HG02588 (cell line): ENCODE data around the gene TMEM40.
A peak's percentile ranks its signal among the peaks of the same experiment; 100 is the strongest.
"Not testable (repeated sequence)": the region's sequence is repeated elsewhere in the genome, so short reads cannot be mapped to it uniquely, and the experiment has no call there.

ENCODE experiments used
- ATAC-seq: cut with Tn5 transposase; IDR thresholded peaks from one replicate; pipeline ENCODE4 v1.9.1; 2021; ENCODE audit warnings: mild to moderate bottlenecking, moderate library complexity; ENCODE audit not compliant: unreplicated experiment

The TMEM40 gene

GRCh38 chr3:12719984-12720898 is 38.8 kb downstream of the TMEM40 start:
- ATAC-seq = peak; percentile 79

DNA sequence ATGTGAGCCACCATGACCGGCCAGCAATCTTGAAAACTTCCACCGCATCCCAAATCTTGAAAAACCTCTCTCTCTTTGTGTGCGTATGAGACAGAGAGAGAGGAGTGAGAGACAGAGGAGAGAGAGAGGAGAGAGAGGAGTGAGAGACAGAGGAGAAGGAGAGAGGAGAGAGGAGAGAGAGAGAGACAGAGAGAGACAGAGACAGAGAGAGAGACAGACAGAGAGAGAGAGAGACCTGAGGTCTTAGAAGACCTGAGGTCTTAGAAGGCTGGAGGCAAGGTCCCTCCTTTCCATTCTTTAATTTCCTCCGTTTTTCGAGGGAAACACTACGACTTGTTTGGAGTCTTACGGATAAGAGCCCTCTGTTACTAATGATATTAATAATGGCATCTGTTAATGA is 39.5 kb downstream of the TMEM40 start:
- no peak for ATAC-seq

DNA sequence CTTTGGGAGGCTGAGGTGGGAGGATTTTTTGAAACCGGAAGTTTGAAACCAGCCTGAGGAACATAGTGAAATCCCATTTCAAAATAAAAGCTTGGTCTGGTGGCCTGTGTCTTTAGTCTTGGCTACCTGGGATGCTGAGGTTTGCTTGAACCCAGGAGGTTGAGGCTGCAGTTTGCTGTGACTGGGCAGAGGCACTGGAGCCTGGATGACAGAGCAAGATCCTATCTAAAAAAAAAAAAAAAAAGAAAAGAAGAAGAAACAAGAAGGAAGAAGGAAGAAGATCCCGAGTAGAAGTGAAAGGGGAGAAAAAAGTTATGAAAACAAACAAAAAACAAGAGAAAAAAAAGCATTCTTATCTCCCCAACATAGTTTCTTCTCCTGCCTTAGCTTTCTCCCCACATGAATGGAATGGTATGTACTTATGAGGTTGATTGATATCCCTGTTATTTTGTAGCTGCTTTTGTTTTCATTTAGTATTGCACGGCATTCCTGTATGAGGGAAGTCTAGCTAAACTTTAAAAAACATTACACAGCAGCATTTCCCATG is 42.4 kb downstream of the TMEM40 start:
- no peak for ATAC-seq

GRCh38 chr3:12714278-12714677 is 44.8 kb downstream of the TMEM40 start:
- ATAC-seq = no peak

DNA sequence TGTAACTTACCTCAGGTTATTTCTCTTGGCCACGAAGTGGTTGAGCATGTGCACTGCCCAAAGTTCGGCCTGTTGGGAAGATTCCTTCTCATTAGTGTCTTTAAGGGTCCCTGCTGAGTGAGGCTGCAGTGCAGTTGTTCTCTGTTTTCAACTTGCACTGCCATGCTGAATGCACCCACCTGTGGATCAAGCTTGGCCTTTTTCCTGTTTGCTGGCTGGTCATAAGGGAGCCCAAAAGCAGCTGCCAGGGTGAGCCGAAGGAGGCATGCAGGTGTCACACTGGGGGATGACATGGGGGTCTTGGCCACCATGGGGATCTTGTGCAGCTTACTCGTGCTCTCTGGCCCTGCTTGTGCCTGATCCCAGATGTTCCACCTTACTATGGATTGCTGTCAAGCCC is 49.0 kb downstream of the TMEM40 start:
- no peak for ATAC-seq

DNA sequence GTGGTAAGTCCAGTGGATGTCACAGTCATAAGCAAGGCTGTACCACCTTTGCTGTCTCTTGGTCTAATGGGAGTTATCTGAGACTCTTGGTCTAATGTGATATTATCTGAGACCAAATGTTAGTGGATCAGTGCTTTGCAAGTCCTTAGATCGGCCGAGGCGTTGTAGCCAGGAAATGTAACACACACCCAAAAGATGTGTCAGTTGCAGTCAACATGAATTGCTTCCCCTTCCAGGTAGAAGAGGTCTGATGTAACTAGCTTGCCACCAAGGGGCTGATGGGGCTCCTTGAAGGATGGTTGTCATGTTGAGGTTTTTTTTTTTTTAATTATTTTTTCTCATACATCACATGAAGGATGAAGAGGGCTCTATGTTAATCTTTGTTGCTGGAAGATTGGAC is 49.7 kb downstream of the TMEM40 start:
- no peak for ATAC-seq

DNA sequence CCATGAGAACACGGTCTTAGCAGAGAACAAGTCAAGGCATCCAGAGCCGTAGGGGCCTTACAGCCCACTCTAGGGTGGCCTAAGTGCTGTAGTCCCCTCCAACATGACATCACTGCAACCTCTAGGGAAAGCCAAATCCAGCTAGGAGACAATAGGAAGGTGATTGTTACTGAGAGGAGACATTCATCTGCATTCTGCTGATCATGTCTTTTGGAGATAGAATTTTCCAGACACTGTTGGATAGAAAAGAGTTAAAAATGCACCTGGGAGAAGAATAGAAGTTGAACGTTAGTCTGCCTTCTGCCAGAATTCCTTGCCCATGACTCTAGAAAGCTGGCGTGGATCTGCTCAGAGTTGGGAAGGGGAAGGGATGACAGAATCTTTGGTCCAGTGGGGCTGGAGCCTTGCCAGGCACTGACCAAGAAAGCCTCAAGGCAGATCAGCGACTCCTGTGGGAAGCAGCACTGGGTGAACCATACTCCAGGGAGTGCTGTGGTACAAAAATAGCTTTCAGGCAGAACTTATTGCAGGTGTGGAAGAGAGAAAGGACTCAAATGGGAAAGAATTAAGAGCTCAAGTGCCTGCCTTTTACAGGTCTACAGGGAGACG is 50.4 kb downstream of the TMEM40 start:
- ATAC-seq = no peak

DNA sequence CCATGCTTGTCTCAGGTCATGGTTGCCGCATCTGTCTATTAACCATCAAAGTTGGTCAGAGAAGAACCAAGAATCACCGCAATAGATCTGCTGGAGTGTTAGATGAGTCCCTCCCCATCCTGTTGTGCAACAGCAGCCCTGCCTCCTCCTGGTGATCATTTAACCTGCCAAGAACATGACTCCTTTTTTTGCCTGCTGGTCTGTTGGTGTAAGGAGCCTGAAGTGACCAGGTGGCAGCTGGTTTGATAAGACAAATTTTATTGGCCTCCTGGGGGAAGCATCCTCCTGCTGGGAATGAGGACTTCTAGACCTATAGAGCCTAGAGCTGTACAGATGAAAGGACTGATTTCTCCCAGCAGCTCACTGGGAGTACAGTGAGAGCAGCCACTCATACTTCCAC is 51.6 kb downstream of the TMEM40 start:
- ATAC-seq = no peak

- peak; percentile 75 for ATAC-seq
Measured at GRCh38 chr3:12706504-12707253, 52.4 kb downstream of the TMEM40 start.

- ATAC-seq = no peak
Measured at GRCh38 chr3:12705981-12706380, 53.1 kb downstream of the TMEM40 start.

- no peak for ATAC-seq
Measured at GRCh38 chr3:12705374-12705926, 53.6 kb downstream of the TMEM40 start.

- no peak for ATAC-seq
Measured at GRCh38 chr3:12702501-12702900, 56.6 kb downstream of the TMEM40 start.

DNA sequence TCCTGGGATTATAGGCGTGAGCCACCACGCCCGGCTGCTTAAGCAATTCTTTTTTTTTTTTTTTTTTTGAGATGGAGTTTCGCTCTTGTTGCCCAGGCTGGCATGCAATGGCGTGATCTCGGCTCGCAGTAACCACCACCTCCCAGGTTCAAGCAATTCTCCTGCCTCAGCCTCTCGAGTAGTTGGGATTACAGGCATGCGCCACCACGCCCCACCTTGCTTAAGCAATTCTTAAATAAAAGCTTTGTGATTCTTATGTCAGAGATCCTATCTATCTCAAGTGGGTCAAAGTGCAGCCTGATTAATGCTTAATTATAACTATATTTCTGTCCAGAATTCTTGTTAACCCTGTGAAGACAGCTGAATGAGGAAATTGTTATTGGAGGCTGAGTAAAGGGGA is 57.5 kb downstream of the TMEM40 start:
- not testable (repeated sequence) for ATAC-seq

DNA sequence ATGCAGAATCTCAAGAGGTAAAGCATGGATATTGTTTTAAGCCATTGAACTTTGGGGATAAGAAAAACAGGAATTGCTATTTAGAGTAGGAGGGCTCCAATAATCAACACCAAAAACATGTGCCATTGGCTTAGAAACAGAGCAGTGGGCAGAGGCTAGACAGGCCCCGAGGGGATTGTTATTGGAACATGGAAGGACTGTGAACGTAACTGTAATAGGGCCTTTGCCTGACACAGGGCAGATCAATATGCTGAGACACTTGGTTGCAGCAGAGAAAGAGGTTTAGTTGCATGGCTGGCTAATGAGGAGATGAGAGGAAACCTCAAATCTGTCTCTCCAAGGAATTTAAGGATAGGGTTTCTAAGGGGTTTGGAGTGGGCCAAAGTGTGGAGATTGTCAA is 58.3 kb downstream of the TMEM40 start:
- ATAC-seq = no peak

DNA sequence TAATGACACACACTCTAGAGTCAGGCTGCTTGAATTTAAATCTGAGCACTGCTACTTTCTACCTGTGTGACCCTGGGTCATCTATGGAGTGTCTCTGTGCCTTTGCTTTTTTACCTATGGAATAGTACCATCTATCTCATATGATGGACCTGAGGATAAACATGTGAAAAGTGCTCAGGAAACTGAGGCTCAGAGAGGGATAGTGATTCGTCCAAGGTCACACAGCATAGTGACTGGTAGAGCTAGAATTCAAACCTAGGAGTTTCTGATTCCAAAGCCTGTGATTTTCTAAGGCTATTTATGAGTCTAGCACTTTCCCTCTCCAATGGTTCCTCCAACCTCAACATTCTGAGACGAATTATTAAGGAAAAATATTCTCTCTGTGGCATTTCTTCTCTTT is 63.1 kb downstream of the TMEM40 start:
- ATAC-seq = no peak

DNA sequence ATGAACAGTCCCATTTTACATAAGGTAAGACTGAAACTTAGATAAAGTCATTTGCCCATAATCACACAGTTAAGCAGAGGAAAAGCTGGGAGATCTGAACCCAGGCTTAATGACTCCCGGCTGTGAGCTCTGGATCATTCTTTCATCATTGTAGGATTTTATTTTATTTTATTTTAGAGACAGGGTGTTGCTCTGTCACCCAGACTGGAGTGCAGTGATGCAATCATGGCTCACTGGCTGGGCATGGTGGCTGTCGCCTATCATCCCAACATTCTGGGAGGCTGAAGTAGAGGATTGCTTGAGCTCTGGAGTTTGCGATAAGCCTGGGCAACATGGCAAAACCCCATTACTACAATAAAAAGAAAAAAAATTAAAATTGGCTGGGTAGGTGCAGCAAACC is 63.9 kb downstream of the TMEM40 start:
- no peak for ATAC-seq

GRCh38 chr3:12692444-12692843 is 66.6 kb downstream of the TMEM40 start:
- ATAC-seq = no peak

DNA sequence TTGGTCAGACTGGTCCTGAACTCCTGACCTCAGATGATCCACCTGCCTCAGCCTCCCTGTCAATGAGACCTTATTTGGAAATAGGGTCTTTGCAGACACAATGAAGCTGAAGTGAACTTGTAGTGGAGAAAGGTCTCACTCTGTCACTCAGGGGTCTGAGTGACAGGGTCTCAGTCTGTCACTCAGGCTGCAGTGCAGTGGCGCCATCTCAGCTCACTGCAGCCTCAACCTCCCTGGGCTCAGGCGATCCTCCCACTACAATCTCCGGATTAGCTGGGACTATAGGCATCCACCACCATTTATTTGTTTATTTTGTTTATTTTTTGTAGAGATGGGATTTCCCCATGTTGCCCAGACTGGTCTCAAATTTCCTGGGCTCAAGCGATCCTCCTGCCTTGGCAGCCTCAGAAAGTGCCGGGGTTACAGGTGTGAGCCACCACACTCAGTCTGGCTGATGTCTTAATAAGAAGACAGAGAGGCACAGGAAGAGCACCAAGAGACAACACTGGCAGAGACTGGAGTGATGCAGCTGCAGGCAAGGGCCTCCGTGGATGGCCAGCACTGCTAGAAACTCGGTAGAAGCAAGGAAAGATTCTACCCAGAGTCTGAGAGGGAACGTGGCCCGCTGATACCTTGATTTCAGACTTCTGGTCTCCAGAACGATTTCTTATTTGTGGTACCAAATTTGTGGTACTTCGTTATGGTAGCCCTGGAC is 68.9 kb downstream of the TMEM40 start:
- ATAC-seq = no peak

DNA sequence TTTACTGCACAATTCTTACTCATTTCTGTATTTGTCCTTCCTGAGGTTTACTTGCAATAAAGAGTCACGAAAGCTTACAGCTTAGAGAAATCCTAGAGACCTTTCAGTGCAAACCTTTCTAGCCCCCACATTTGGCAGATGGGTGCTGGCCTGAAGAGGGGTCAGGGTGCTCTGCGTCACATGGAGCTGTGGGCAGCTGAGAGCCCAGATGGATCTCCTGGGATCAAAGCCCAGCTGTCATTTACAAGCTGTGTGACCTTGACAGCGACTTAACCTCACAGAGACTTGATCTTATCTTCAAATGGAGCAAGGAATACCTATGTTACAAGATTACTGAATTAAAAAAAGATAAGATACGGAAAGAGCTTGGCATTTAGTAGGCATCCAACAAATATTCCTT is 71.1 kb downstream of the TMEM40 start:
- no peak for ATAC-seq

- no peak for ATAC-seq
Measured at GRCh38 chr3:12686096-12686495, 73.0 kb downstream of the TMEM40 start.
